GM12875 (cell line): ENCODE measurements around the gene RAB3IL1.

Experiments
- H3K4me3 ChIP-seq: one replicate; pipeline ENCODE4 v1.5.1; 2011; ENCODE audit warnings: low read depth, low read length, control low read depth
- CTCF ChIP-seq: IDR thresholded peaks from 2 replicates; pipeline ENCODE4 v1.5.1; 2011; ENCODE audit warnings: low read depth, mild to moderate bottlenecking, control low read depth, inconsistent platforms, low read length, moderate library complexity, borderline replicate concordance; ENCODE audit not compliant: insufficient read depth

Gene RAB3IL1

GRCh38 chr11:61923166-61924063 is 6.0 kb upstream of the RAB3IL1 start:
- H3K4me3 ChIP-seq: no peak overlapping the region
- TF ChIP-seq CTCF: no peak

- no peak for TF ChIP-seq CTCF
- H3K4me3 ChIP-seq: no peak overlapping the region
Observed at GRCh38 chr11:61922539-61922938, 5.2 kb upstream of the RAB3IL1 start.

GRCh38 chr11:61921446-61921845 is 4.1 kb upstream of the RAB3IL1 start:
- no peak for TF ChIP-seq CTCF
- no peak overlapping the region for H3K4me3 ChIP-seq

- H3K4me3 ChIP-seq: no peak overlapping the region
- TF ChIP-seq CTCF: no peak
Observed at GRCh38 chr11:61919705-61920631, 2.6 kb upstream of the RAB3IL1 start.

GRCh38 chr11:61918938-61919704 is 1.8 kb upstream of the RAB3IL1 start:
- TF ChIP-seq CTCF: no peak

GRCh38 chr11:61918251-61918937 is 1.0 kb upstream of the RAB3IL1 start:
- H3K4me3 ChIP-seq: no peak overlapping the region
- TF ChIP-seq CTCF: no peak

More at GRCh38 chr11:61918938-61919704, 1.8 kb upstream of the RAB3IL1 start:
- H3K4me3 ChIP-seq: no peak overlapping the region
